Measurements from ENCODE around the gene IL23R.

The IL23R gene

GRCh38 chr1:67264152-67264551 lies 97.9 kb downstream of the IL23R start:
- POLR2A ChIA-PET, result no interaction called here
- CTCF ChIA-PET, result no interaction called here
- TF ChIP-seq PKNOX1 (IDR thresholded peaks at IDR 0.05) (no peak), ARNT (IDR thresholded peaks at IDR 0.05) (no peak), ZNF384 (IDR thresholded peaks at IDR 0.05) (no peak), BHLHE40 (IDR thresholded peaks at IDR 0.05; ENCODE audit: borderline replicate concordance) (no peak), L3MBTL2 (conservative IDR thresholded peaks at IDR 0.05) (no peak), FOXK2 (IDR thresholded peaks at IDR 0.05) (no peak), NFRKB (IDR thresholded peaks at IDR 0.05) (no peak), HDGF (IDR thresholded peaks at IDR 0.05; ENCODE audit: borderline replicate concordance) (no peak), TARDBP (IDR thresholded peaks at IDR 0.05) (no peak), SUZ12 (IDR thresholded peaks at IDR 0.05) (no peak), SP1 (IDR thresholded peaks at IDR 0.05) (no peak), FOXA1 (IDR thresholded peaks at IDR 0.05) (no peak), ELF4 (IDR thresholded peaks at IDR 0.05) (no peak), CTBP1 (IDR thresholded peaks at IDR 0.05; ENCODE audit: borderline replicate concordance) (no peak), FOXM1 (IDR thresholded peaks at IDR 0.05; ENCODE audit: borderline replicate concordance) (no peak), LEF1 (IDR thresholded peaks at IDR 0.05; ENCODE audit: borderline replicate concordance) (no peak)
- DNase-seq (ENCODE audit: extremely low spot score), result no peak

- no peak for DNase-seq (ENCODE audit: extremely low spot score)
- TF ChIP-seq SUZ12 (IDR thresholded peaks at IDR 0.05), result no peak
- TF ChIP-seq ELF4 (IDR thresholded peaks at IDR 0.05), result no peak
- no peak for TF ChIP-seq TARDBP (IDR thresholded peaks at IDR 0.05)
- TF ChIP-seq NFRKB (IDR thresholded peaks at IDR 0.05), result no peak
- no peak for TF ChIP-seq LEF1 (IDR thresholded peaks at IDR 0.05; ENCODE audit: borderline replicate concordance)
- TF ChIP-seq PKNOX1 (IDR thresholded peaks at IDR 0.05), result no peak
- no peak for TF ChIP-seq FOXK2 (IDR thresholded peaks at IDR 0.05)
- no peak for TF ChIP-seq SP1 (IDR thresholded peaks at IDR 0.05)
- TF ChIP-seq FOXA1 (IDR thresholded peaks at IDR 0.05), result no peak
- TF ChIP-seq BHLHE40 (IDR thresholded peaks at IDR 0.05; ENCODE audit: borderline replicate concordance), result no peak
- TF ChIP-seq L3MBTL2 (conservative IDR thresholded peaks at IDR 0.05), result no peak
- TF ChIP-seq ARNT (IDR thresholded peaks at IDR 0.05), result no peak
- TF ChIP-seq HDGF (IDR thresholded peaks at IDR 0.05; ENCODE audit: borderline replicate concordance), result no peak
- TF ChIP-seq FOXM1 (IDR thresholded peaks at IDR 0.05; ENCODE audit: borderline replicate concordance), result no peak
- TF ChIP-seq CTBP1 (IDR thresholded peaks at IDR 0.05; ENCODE audit: borderline replicate concordance), result no peak
- ChIA-PET CTCF (no interaction called here), POLR2A (no interaction called here)
These were observed 98.6 kb downstream of the IL23R start for GRCh38 chr1:67264899-67265298.

- CTCF ChIA-PET, result no interaction called here
- POLR2A ChIA-PET, result no interaction called here
- no peak for TF ChIP-seq PKNOX1 (IDR thresholded peaks at IDR 0.05)
- no peak for TF ChIP-seq FOXA1 (IDR thresholded peaks at IDR 0.05)
- no peak for TF ChIP-seq SUZ12 (IDR thresholded peaks at IDR 0.05)
- TF ChIP-seq ZNF384 (IDR thresholded peaks at IDR 0.05), result no peak
- TF ChIP-seq L3MBTL2 (conservative IDR thresholded peaks at IDR 0.05), result no peak
- TF ChIP-seq SP1 (IDR thresholded peaks at IDR 0.05), result no peak
- no peak for DNase-seq (ENCODE audit: extremely low spot score)
These were observed 102.8 kb downstream of the IL23R start for GRCh38 chr1:67269061-67269460.

- ChIA-PET CTCF (no interaction called here), POLR2A (no interaction called here)
- DNase-seq (ENCODE audit: extremely low spot score), result no peak
- no peak for TF ChIP-seq TARDBP (IDR thresholded peaks at IDR 0.05)
- TF ChIP-seq FOXA1 (IDR thresholded peaks at IDR 0.05), result no peak
- TF ChIP-seq BHLHE40 (IDR thresholded peaks at IDR 0.05; ENCODE audit: borderline replicate concordance), result no peak
- TF ChIP-seq L3MBTL2 (conservative IDR thresholded peaks at IDR 0.05), result no peak
- no peak for TF ChIP-seq NFRKB (IDR thresholded peaks at IDR 0.05)
- TF ChIP-seq SUZ12 (IDR thresholded peaks at IDR 0.05), result no peak
- no peak for TF ChIP-seq LEF1 (IDR thresholded peaks at IDR 0.05; ENCODE audit: borderline replicate concordance)
- no peak for TF ChIP-seq FOXM1 (IDR thresholded peaks at IDR 0.05; ENCODE audit: borderline replicate concordance)
- TF ChIP-seq ARNT (IDR thresholded peaks at IDR 0.05), result no peak
- TF ChIP-seq ZNF384 (IDR thresholded peaks at IDR 0.05), result no peak
- TF ChIP-seq HDGF (IDR thresholded peaks at IDR 0.05; ENCODE audit: borderline replicate concordance), result no peak
- no peak for TF ChIP-seq PKNOX1 (IDR thresholded peaks at IDR 0.05)
- no peak for TF ChIP-seq SP1 (IDR thresholded peaks at IDR 0.05)
- no peak for TF ChIP-seq CTBP1 (IDR thresholded peaks at IDR 0.05; ENCODE audit: borderline replicate concordance)
These were observed 104.3 kb downstream of the IL23R start for GRCh38 chr1:67270541-67270940.

GRCh38 chr1:67273591-67273990 lies 107.3 kb downstream of the IL23R start:
- POLR2A ChIA-PET, result no interaction called here
- CTCF ChIA-PET, result no interaction called here
- DNase-seq (ENCODE audit: extremely low spot score), result no peak
- TF ChIP-seq TARDBP (IDR thresholded peaks at IDR 0.05), result no peak
- TF ChIP-seq BHLHE40 (IDR thresholded peaks at IDR 0.05; ENCODE audit: borderline replicate concordance), result no peak
- TF ChIP-seq ARNT (IDR thresholded peaks at IDR 0.05), result no peak
- TF ChIP-seq L3MBTL2 (conservative IDR thresholded peaks at IDR 0.05), result no peak
- no peak for TF ChIP-seq FOXA1 (IDR thresholded peaks at IDR 0.05)
- TF ChIP-seq SP1 (IDR thresholded peaks at IDR 0.05), result no peak
- no peak for TF ChIP-seq FOXM1 (IDR thresholded peaks at IDR 0.05; ENCODE audit: borderline replicate concordance)
- TF ChIP-seq PKNOX1 (IDR thresholded peaks at IDR 0.05), result no peak
- no peak for TF ChIP-seq ELF4 (IDR thresholded peaks at IDR 0.05)
